Fibroblast of skin of right quadriceps (primary cell): ENCODE measurements around the gene CLTC.

ENCODE experiments used
- DNase-seq: peaks from one replicate; pipeline ENCODE4 v3.0.0-alpha.2; 2013

CLTC gene

DNA sequence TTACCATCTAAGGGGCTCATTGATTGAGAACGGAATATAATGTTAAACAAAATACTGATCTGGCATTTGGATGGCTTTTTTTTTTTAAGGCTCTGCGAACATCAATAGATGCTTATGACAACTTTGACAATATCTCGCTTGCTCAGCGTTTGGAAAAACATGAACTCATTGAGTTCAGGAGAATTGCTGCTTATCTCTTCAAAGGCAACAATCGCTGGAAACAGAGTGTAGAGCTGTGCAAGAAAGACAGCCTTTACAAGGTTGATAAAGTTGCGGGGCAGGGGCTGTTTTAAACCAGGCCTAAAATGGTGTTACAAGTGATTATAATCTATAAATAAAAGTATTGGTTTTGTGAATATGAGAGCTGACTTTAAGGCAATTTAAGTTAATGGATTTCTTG is 65.3 kb downstream of the CLTC start:
- DNase-seq = no peak

DNA sequence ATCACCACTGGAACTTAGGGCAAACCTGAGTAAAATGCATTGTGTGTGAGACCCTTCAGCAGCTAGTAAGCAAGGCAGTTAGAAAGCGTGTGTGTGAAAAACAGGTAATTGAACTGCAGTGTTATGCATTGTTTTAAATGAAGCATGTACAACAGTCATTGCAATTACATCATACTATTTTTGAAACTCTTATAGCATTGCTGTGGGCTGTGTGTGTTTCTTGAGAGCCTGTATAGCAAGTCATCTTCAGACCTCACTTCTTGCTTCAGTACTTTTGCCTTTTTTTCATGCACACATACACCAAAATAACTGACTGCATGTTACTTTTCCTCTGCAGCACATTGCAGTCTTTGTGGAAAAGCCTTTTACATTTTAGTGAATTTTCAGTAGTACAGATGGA is 68.3 kb downstream of the CLTC start:
- no peak for DNase-seq

DNA sequence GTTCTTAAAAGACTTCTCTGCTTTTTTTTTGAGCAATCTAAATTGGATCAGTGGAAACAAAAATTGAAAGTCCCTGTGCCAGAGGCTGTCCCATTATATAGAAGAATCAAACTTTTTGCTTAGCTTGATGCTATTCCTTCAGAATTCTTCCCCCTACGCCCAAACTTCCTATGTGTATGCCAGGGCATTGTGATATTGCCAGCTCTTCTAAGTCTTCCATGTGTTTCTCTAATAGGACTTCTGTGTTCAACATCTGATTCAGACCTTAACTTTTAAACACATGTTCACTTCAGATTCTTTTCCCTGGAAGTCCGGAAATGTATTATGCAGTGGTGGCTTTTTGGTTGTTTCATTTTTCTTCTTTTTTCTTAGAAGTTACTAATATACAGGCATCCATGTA is 68.8 kb downstream of the CLTC start:
- no peak for DNase-seq

DNA sequence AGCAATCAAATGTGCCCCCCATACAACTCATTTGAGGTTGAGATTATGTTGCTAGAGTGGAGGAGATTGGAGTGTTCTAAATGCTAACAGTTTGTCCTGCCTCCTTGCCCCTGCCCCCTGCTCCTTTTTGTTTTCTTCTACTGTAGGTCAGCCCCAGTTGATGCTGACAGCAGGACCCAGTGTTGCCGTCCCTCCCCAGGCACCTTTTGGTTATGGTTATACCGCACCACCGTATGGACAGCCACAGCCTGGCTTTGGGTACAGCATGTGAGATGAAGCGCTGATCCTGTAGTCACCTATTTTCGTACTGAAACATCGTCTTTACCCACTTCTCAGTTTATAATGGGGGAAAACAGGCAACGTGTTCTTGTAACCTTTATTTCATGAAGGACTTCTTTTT is 73.9 kb downstream of the CLTC start:
- no peak for DNase-seq

DNA sequence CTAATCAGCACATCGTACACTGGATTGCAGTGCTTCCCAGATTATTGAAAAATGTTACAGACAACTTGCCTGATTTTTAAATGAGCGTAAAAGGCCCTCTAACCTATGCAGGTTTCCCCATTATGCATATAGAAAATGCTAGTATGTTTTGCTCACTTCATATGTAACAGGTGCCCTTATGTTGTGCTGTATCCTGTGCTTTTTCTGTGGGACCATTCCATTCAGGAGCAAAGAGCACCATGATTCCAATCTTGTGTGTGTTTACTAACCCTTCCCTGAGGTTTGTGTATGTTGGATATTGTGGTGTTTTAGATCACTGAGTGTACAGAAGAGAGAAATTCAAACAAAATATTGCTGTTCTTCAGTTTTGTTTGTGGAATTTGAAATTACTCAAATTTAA is 74.6 kb downstream of the CLTC start:
- no peak for DNase-seq

DNA sequence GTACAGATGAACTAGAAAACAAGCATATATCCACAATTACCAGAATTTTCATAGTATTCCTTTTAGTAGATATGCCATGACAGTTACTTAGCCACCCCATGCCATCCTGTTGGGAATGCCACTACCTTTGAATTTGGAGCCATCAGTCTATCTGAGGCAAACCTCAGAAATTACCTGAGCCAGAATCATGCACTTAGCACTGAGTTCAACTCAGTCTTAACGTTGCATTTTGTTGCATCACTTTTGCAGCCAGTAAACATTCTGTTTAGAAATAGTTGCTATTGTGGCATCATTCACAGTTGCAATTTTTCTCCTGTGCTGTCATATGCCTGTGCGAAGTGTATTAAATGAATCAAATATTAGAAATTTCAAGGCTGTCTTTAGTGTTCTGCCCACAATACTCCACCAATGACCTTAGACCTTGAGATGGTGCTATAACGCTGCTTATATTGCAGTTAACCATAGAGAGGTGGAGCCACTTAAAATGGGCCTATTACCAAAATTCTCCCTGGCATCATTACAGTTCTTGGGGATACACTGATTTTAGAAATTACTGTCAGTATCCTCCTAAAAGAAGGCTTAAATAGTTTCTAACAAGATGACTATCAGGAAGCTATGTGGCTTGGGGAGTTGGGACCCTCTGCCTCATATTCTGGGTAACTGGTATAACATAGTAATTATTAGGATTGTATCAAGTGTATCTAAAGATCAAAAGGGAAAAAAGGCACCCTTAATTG is 76.4 kb downstream of the CLTC start:
- DNase-seq = peak; percentile 7

DNA sequence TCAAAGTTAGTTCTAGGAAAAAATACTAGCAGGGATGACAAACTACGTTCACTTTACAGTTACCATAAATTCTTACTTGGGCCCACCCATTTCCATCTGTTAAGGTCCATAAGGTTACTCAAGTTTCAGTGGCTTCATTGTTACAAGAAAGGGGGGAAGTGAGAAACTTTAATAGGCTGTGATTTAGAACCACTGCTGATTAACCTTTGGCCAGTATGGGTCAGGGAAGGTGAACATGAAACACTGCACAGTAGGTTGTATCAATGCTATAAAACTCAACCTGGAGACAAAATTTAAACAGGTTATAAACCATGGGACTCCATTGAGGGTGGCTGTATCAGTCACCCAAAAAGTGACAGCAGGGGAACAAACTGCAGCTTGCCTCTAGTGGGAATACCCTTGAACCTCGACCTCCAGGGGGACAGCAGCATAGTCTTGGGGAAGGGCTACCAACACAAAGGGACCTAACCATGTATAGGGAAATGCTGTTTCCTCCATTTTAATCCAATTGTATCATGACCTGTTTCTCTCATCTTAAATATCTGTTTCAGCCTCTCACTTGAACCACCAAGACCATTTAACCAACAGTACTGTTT is 77.1 kb downstream of the CLTC start:
- DNase-seq = no peak

DNA sequence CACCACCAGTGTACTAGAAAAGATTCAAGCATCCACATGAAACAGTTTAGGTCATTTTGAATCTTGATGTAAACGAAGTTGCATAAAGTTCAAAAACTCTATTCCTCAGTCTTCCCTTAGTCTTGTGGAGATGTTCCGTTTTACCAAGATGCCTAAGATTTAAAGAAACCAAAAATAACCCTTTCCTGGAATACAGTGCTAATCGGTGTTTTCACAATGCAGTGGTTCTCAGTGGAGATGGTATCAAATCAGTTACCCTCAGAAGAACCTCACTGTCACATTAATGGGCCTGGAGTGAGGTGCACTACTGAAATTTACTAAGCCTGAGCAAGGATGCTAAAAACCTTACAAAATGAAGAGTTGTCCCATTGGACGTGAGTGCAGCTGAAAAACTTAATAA is 78.4 kb downstream of the CLTC start:
- DNase-seq = no peak

DNA sequence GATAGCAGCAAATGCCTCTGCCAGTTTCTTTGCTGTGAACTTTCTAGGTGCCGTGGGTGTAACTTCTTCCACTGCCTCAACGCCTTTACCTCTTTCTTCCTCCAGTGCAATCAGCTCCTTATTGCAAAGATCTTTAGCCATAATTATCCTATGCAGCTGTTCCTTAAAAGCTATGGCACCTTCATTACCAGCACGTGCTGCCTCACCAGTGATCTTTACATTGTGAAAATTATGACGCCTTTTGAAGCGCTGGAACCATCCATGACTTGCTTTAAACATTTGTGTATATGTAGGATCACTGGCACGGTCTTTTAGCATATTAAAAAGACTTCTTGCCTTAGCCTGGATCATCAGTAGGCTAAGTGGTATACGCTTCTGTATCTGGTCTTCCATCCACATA is 79.5 kb downstream of the CLTC start:
- no peak for DNase-seq

DNA sequence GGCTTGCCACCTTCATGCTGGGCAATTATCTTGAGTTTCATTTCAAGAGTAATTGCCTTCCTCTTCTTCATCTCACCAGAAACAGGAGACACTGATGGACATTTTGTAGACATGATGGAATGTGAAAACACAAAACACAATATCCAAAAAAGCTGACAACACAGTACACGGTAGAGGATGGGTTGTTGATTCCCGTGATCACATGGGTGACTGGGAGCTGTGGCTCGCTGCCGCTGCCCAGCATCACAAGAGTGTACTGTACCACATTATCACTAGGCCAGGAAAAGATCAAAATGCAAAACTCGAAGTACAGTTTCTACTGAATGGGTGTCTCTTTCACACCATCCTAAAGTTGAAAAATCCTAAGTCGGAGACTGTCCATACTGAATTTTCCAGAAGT is 80.1 kb downstream of the CLTC start:
- no peak for DNase-seq

DNA sequence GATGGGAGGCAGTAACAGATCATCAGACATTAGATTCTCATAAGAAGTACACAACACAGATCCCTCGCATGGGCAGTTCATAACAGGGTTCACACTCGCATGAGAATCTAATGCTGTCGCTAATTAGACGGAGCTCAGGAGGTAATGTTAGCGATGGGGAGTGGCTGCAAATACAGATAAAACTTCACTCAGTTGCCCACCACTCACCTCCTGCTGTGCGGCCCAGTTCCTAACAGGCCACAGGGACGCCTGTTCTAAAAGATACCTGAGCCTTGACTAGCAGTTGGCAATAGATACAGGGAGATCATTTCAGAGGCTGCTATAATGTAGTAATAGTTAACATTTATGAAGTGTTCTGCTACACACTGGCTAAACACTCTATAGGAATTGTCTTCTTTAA is 82.6 kb downstream of the CLTC start:
- DNase-seq = no peak

DNA sequence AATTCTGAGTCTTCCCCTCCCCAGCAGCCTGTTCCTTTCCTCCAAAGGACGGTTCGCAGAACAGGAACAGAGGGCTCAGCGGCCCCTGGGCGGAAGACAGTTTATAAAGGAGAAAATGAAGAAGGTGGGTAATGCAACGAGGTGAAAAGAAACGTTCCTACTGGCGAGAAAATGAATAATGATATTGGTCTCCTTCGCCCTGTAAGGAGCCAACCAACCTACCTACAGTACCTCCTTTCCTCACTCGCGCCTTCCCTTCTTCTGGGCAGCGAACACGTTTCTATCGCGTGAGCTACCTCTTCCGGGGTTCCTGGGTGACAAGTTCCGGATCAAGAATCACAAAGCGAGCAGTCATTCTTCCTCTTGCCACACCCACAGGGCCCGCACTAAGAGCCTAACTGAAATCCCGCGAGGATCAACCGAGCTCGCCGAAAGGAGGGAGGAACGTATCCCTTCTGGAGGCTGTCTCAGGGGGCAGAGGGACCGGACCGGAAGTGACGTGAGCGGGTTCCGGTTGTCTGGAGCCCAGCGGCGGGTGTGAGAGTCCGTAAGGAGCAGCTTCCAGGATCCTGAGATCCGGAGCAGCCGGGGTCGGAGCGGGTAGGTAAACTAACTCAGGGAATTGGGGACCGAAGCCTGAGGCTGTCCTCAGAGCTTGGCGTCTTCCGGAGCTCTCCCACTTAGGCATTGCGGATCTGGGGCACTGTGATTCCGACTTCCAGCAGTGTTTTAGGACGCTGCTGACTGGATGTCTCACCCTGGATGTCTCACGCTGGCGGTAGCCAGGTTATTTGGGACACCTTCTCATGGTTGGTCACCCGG is 87.7 kb downstream of the CLTC start, which contains the start of the genes PTRH2 and VMP1:
PTRH2 (minus strand) TSS at position 282 of the 822 bp plus-strand sequence. CDS start 9,452 bp downstream, outside the sequence.
VMP1 (plus strand) TSS at position 506 of the 822 bp plus-strand sequence. CDS start 23,793 bp downstream, outside the sequence.
- DNase-seq = peak; percentile 100

DNA sequence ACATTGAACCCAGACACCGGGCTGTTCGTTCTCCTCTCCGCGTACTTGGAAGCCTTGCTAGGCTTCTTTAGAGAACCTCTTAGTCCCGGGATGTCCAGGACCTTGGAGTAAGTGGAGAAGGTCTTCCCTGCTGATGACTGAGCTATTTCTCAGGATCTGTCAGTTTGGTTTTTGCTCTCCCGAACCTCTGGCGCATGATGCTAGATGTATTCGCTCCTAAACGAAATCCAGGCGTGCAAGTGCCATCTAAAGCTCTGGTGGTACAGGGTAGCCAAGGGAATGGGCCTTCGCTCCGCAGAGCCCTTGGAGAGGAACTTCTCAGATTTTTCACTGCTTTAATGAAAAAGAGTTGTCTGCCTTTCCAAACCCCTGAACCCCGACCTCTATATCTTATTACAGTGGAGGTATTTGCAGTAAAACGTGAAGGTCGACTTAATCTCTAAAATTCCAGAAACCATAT is 88.3 kb downstream of the CLTC start:
- peak; percentile 9 for DNase-seq

DNA sequence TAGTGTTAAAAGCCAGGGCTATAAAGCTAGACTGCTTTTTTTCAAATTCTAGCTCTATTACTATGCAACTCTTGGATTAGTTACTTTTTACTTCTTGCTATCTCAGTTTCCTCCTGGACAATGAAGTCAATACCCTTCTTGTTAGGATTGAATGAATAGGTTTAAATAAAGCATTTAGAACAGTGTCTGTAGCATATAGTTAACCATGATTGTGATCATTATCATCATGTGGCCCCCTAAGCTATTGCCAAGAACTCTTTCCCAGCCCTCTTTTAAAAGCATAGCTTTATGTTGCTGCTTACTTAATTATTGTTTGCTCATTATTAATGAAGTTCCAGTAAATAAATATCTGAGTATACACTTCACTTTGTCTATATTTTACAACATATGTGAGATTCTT is 92.2 kb downstream of the CLTC start:
- DNase-seq = no peak

DNA sequence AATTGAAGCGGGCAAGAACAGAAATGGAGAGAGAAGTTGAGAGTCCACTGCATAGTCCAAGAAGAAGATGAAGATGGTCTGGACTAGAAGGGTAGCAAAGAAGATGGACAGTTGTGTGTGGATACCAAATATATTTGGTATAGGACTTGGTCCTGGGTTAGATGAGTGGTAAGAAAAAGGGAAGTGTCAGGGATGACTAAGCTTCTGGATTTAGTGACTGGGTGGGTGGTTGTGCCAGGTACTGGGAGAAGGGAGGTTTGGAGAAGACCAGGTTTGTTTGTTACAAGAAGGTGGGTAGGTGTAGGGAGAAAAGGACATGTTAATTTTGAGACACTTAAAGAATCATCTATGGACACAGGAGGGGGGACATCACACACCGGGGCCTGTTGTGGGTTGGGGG is 93.2 kb downstream of the CLTC start:
- DNase-seq = no peak

DNA sequence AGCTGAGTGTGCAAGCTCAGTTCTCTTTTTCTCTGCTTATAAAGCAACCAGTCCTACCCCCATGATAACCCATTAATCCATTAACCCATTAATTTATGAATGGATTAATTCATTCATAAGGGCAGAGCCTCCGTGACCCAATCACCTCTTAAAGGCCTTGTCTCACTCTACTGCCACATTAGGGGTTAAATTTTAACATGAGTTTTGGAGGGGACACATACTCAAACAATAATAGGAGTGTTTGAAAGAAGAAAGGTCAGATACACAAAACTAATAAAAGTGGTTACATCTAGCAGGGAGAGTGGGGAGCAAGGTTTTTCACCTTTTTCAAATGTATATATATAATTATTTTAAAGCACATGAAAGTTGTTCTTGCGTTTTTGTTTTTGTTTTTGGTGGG is 94.6 kb downstream of the CLTC start:
- no peak for DNase-seq

DNA sequence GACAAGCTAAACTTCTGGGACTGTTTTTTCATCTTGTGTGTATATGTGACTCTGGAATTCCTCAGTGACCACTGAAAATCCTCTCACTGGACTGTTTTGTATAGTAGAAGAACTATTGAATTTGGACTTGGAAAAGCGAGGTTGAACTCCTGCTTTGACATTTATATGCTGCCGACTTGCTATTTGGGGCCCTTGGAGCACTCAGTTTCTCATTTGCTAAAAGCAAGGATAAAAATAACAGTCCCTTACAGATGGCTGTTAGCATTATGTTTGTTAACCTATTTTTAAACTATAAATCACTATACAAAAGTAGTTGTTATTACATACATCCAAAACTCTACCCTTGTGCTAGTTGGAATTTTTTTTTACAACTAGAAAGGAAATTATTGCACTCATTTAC is 96.7 kb downstream of the CLTC start:
- no peak for DNase-seq

DNA sequence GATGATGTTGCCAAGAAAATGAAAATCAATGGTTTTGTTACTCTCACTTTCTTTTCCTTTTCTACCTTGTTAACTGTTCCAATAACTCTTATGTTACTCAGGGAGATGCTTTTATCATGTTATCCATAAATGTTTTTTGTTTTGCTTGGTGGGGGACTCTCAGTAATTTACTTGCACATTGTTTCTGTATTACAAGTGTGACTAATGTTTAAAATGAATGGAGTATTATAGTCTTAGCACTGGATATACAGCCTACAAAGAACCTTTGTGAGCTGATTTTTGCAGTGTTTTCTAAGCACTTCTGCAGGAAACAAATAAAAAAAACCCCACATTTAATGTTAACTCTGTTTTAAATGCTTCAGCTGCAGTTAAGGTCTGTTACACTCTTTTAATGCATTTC is 99.8 kb downstream of the CLTC start:
- no peak for DNase-seq

DNA sequence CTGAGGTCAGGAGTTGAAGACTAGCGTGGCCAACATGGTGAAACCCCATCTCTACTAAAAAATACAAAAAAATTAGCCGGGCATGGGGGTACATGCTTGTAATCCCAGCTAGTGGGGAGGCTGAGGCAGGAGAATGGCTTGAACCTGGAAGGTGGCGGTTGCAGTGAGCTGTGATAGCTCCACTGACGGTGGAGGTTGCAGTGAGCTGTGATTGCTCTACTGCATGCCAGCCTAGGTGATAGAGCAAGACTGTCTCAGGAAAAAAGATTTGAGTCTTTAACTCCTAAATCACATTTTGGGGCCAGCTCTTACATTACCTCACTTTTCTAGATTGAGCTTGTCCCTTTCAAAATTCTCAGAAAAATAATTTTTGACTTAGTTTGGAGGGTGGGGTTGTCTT is 102.9 kb downstream of the CLTC start:
- DNase-seq = no peak

DNA sequence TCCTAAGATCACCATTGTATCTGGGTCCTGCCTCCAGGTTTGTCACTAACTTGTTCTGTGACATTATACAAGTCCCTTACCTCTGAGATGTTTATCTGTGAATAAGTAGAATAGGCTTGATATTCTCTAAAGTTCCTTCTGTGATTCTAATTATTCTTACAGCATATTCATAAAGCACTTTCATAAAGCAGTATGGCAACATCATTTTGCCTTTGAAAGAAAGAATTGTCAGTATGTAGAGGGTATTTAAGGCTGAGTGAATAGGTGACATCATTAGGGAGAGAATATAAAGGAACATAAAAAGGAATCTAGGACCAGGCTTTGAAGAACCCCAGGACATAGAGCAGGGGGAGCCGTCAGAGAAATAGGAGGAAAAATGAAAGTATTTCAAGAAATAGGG is 103.3 kb downstream of the CLTC start:
- DNase-seq = no peak

DNA sequence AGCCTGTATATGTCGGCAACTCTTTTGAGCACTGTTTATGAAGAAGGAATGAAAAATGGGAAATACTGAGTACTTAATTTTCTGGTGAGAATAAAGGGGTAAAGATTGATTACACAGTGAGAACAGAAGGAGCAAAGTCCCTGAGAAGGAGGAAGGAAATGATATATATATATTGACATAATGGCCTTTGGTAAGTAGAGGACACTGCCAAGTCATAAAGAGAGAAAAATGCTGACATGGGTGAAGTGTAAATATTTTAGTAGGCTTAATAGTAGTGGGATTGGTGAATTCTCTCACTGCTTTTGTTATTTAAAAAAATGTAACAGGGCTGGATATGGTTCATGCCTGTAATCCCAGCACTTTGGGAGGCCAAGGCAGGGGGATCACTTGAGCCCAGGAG is 103.9 kb downstream of the CLTC start:
- DNase-seq = no peak

DNA sequence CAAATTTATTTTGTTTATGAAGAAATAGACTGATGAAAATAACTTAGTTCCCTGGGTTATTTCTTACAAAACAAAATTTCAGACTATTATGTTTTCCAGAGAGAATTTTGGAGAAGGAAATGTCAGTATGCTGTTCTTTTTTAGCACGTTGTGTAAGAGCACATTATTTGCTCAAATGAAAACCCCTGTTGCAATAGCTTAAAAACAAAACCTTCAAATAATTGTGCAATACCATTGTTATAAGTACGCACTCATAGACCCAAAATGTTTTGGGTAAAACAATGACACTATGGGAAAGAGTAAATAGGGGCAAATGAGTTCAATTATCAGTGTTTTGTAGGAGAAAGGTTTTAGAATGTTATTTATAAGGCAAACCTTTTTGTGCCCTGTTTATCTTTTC is 106.0 kb downstream of the CLTC start:
- no peak for DNase-seq

DNA sequence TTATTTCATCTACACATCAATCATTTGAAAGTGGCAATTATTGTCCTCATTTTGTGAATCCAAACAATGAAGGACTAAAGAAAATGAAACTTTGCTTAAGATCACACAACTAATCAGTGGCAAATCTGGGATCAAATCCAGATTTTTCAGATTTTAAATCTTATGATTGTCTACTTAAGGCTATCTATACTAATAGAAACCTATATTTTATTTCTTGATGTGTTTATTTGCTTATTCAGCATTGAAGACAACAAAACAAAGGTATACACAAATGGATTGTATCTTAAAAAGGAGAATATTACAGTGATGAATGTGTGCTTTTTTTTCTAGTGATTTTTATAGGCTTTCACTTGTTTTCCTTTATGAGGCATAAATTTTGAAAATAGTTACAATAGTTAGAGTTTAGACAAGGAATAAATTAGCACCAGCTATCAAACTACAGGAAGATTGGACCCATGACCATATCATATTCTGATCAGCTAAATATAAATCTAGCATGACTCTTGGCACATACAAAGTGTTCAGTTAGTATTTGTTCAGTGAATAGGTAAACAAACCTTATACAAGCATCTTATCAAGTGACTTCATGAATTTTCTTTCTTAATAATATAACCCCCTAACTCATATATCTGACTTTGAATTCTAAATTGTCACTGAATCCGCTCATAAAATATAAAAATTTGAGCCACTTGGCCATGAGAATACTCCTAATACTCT is 108.3 kb downstream of the CLTC start:
- DNase-seq = no peak
